ENCODE measurements around the gene SPSB3. TPM values are rescaled to one million over a fixed set of nuclear protein-coding genes. Genes with fewer than 3 reads are reported as not detected.

SPSB3 gene
- total RNA-seq, 1 donor from 2014 or later = 51.2 TPM

DNA sequence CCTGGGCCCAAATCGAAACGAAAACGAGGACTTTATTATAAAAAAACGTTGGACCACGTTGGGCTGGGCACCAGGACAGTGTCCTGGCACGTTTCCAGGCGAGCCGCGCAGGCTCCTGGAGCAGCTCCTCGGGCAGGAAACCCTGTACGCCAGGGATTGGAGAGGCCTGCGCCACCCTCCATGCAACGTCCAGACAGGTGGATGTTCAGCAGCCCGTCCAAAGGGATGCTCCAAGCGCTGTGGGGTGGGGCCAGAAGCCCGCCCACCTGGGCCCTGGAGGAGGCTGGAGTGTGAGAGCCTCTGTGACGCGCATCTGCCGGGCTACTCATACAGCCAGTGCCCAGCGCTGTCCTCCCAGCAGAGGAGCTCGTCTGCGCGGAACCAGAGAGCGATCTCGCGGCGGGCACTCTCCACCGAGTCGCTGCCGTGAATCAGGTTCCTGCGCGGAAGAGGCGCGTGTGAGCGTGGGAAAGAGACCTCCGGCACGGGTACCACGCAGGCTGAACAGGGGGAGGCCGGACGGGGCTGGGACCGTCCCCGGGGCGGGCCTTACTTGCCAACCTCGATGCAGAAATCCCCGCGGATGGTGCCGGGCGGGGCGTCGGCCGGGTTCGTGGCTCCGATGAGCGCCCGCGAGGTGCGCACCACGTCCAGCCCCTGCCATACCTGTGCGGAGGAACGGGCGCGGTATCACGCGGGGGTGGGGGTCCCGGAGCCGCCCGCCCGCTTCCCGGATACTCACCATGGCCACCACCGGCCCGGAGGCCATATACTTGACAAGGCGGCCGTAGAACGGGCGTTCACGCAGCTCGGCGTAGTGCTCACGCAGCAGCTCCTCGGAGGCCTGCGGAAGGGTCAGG lies 11.8 kb downstream of the SPSB3 start:
- H3K27ac Mint-ChIP-seq = peak overlapping the region; percentile 67
- TF ChIP-seq, protein P1, sequence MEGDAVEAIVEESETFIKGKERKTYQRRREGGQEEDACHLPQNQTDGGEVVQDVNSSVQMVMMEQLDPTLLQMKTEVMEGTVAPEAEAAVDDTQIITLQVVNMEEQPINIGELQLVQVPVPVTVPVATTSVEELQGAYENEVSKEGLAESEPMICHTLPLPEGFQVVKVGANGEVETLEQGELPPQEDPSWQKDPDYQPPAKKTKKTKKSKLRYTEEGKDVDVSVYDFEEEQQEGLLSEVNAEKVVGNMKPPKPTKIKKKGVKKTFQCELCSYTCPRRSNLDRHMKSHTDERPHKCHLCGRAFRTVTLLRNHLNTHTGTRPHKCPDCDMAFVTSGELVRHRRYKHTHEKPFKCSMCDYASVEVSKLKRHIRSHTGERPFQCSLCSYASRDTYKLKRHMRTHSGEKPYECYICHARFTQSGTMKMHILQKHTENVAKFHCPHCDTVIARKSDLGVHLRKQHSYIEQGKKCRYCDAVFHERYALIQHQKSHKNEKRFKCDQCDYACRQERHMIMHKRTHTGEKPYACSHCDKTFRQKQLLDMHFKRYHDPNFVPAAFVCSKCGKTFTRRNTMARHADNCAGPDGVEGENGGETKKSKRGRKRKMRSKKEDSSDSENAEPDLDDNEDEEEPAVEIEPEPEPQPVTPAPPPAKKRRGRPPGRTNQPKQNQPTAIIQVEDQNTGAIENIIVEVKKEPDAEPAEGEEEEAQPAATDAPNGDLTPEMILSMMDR (conservative IDR thresholded peaks at IDR 0.05) = no peak
- no peaks in the 10 kb centered on the region for H3K9me3 Mint-ChIP-seq

DNA sequence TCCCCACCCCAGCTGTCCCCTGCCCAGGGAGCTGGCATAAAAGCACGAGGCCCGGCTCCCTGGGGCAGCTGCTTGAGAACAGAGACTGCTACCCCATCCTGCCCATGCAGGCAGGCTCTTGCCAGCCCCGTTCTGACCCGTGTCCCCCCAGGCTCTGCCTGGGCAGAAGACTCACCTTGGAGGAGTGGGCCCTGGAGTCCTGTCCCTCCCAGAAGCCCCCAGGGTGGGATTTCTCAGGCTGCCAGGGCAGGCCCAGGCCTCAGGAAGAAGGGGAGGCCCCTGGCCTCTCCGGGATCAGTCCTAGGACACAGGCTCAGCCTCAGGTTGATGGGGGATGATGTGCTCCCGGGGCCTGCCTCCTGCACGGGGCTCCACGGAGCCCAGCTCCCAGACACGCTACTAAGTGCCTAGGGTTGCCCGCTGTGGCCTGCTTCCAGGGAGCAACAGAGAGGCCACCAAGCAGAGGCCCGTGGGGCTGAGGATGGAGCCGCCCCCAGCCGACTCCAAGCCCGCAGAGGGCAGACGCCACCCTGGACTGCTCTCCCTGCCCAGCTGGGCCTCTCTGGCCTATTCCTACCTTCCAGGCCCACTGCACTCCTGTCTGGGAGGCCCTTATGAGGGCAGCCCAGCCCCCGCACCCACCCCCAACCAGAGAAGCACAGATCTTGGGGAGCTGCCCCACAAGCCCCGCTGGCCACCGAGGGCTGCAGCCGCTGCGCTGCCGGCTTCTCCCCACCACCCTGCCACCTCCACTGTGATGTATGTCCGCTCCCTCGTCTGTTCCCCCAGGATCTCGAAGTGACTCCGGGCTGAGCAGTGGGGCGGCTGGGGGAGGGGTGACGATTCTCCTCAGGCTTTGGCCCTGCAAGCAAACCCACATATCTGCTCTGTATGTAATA lies 12.7 kb downstream of the SPSB3 start:
- TF ChIP-seq, protein P1 (conservative IDR thresholded peaks at IDR 0.05) = no peak
- Mint-ChIP-seq H3K36me3 (peaks cover 4% of the 10 kb centered on the region), H3K4me1 (ENCODE audit: unreplicated experiment) (no peaks in the 10 kb centered on the region), H3K4me3 (peak overlapping the region; percentile 86), H3K27ac (peak overlapping the region; percentile 67), H3K27me3 (no peaks in the 10 kb centered on the region), H3K9me3 (no peaks in the 10 kb centered on the region)
- no peak for DNase-seq (ENCODE audit: extremely low spot score, unreplicated experiment)

More for the DNA sequence above, 11.8 kb downstream of the SPSB3 start:
- Mint-ChIP-seq H3K36me3 (peaks cover 4% of the 10 kb centered on the region), H3K4me3 (peak overlapping the region; percentile 86), H3K27me3 (no peaks in the 10 kb centered on the region), H3K4me1 (ENCODE audit: unreplicated experiment) (no peaks in the 10 kb centered on the region)
- DNase-seq (ENCODE audit: extremely low spot score, unreplicated experiment) = no peak

DNA sequence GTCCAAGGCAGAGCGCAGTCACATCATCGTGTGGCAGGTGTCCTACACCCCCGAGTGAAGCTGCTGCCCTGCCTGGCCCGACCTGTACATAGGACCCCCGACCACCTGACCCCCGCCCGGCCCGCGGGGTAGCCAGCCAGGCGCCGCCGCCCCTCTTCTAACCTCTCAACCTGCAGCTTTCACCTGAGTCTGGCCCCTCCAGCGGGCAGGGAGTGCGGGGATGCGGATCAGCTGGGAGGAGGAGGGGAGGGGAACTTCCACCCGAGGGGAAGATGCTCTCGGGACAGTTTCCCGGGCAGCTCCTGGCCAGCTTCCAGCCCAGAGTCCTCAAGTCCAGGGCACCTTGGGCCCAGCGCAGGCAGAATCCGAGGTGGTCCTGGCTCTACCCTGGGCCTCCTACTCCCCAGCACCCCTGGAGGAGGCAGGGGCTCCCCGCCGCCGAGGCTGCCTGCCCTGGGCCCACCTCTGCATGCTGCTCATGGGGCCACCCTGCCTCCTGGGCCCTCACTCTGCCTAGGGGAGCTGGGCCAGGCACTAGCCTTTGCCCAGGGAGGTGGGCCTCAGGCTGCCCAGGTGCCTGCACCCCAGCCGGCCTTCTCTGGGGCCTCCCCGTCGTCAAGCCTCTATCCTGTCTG lies 13.5 kb downstream of the SPSB3 start:
- Mint-ChIP-seq H3K4me3 (no peak overlapping the region), H3K36me3 (peaks cover 4% of the 10 kb centered on the region), H3K27ac (no peak overlapping the region), H3K27me3 (no peaks in the 10 kb centered on the region), H3K9me3 (no peaks in the 10 kb centered on the region), H3K4me1 (ENCODE audit: unreplicated experiment) (no peaks in the 10 kb centered on the region)
- DNase-seq (ENCODE audit: extremely low spot score, unreplicated experiment) = no peak
- TF ChIP-seq, protein P1 (conservative IDR thresholded peaks at IDR 0.05) = no peak

DNA sequence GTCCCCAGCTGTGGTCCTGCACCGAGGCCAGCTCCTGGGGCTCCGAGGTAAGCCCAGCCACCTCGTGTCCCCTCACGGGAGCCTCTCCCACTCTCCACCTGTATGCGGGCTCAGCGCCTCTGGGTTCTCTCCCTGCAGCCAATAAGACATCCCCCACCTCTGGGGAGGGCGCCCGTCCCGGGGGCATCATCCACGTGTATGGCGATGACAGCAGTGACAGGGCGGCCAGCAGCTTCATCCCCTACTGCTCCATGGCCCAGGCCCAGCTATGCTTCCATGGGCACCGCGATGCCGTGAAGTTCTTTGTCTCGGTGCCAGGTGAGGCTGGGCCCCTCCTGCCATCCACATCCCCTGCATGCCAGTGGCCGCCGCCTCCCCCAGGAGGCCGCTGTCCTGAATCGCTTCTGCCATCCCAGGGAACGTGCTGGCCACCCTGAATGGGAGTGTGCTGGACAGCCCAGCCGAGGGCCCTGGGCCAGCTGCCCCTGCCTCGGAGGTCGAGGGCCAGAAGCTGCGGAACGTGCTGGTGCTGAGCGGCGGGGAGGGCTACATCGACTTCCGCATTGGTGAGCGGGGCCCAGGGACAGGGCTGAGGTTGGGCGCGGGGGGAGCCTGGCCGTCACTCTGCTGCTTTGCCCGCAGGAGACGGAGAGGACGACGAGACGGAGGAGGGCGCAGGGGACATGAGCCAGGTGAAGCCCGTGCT lies 14.2 kb downstream of the SPSB3 start:
- Mint-ChIP-seq H3K36me3 (peaks cover 4% of the 10 kb centered on the region), H3K4me1 (ENCODE audit: unreplicated experiment) (no peaks in the 10 kb centered on the region), H3K27me3 (no peaks in the 10 kb centered on the region), H3K4me3 (no peak overlapping the region), H3K9me3 (no peaks in the 10 kb centered on the region), H3K27ac (no peak overlapping the region)
- TF ChIP-seq, protein P1 (conservative IDR thresholded peaks at IDR 0.05) = no peak
- DNase-seq (ENCODE audit: extremely low spot score, unreplicated experiment) = no peak
